Neural progenitor cell (in vitro differentiated cells): ENCODE data around the gene CPLX1. TPM values are rescaled to one million over a fixed set of nuclear protein-coding genes. Genes with fewer than 3 reads are reported as not detected.

Experiments
- DNase-seq: peaks from one replicate; pipeline ENCODE4 v3.0.0-alpha.2; 2016; ENCODE audit warnings: low spot score
- H2AFZ ChIP-seq: fragments of 200-600 bp; sonication (generic); replicated peaks from 2 replicates; pipeline ENCODE4 v1.6.1; 2016; ENCODE audit warnings: antibody characterized with exemption
- H3F3A ChIP-seq: fragments of 200-600 bp; sonication (generic); 2 replicates; pipeline ENCODE4 v1.6.1; 2016; ENCODE audit warnings: antibody characterized with exemption, low read depth
- H3K27ac ChIP-seq: fragments of 200-600 bp; sonication (generic); 2 replicates; pipeline ENCODE4 v1.5.1; 2016; ENCODE audit warnings: mild to moderate bottlenecking
- H3K27me3 ChIP-seq: fragments of 200-600 bp; sonication (generic); 2 replicates; pipeline ENCODE4 v1.6.1; 2016; ENCODE audit warnings: mild to moderate bottlenecking, moderate library complexity
- H3K36me3 ChIP-seq: fragments of 200-600 bp; sonication (generic); 2 replicates; pipeline ENCODE4 v1.5.1; 2016
- H3K4me1 ChIP-seq: fragments of 200-600 bp; sonication (generic); 2 replicates; pipeline ENCODE4 v1.6.1; 2016; ENCODE audit warnings: mixed run types
- H3K4me2 ChIP-seq: fragments of 200-600 bp; sonication (generic); 2 replicates; pipeline ENCODE4 v1.6.1; 2016
- H3K4me3 ChIP-seq: fragments of 200-600 bp; sonication (generic); 2 replicates; pipeline ENCODE4 v1.5.1; 2016
- H3K79me2 ChIP-seq: fragments of 200-600 bp; sonication (generic); 2 replicates; pipeline ENCODE4 v1.6.1; 2016; ENCODE audit warnings: low read depth
- H3K9ac ChIP-seq: fragments of 200-600 bp; sonication (generic); 2 replicates; pipeline ENCODE4 v1.6.1; 2016
- H3K9me3 ChIP-seq: fragments of 200-600 bp; sonication (generic); 2 replicates; pipeline ENCODE4 v1.5.1; 2016; ENCODE audit warnings: low read depth
- H4K20me1 ChIP-seq: fragments of 200-600 bp; sonication (generic); 2 replicates; pipeline ENCODE4 v1.6.1; 2016; ENCODE audit warnings: low read depth
- H3K27ac Mint-ChIP-seq: 3 replicates; pipeline ENCODE4 v1.8.0; 2021; ENCODE audit warnings: mixed read lengths
- H3K27me3 Mint-ChIP-seq: 2 replicates; pipeline ENCODE4 v1.8.0; 2022; ENCODE audit warnings: low read depth, mild to moderate bottlenecking, inconsistent platforms, moderate library complexity, mixed read lengths; ENCODE audit not compliant: insufficient read depth
- H3K36me3 Mint-ChIP-seq: 3 replicates; pipeline ENCODE4 v1.8.0; 2021; ENCODE audit warnings: mixed read lengths
- H3K4me1 Mint-ChIP-seq: 3 replicates; pipeline ENCODE4 v1.8.0; 2021; ENCODE audit warnings: mixed read lengths
- H3K4me3 Mint-ChIP-seq: 3 replicates; pipeline ENCODE4 v1.8.0; 2021; ENCODE audit warnings: mild to moderate bottlenecking, moderate library complexity, mixed read lengths
- H3K9me3 Mint-ChIP-seq: 3 replicates; pipeline ENCODE4 v1.8.0; 2020; ENCODE audit warnings: mixed read lengths
- EZH2 ChIP-seq: fragments of 200-600 bp; sonication (generic); IDR thresholded peaks from 2 replicates; pipeline ENCODE4 v1.6.1; 2017; ENCODE audit warnings: antibody characterized with exemption, mild to moderate bottlenecking, moderate library complexity
- EZH2phosphoT487 ChIP-seq: fragments of 200-600 bp; sonication (generic); IDR thresholded peaks from 2 replicates; pipeline ENCODE4 v1.6.1; 2017; ENCODE audit warnings: antibody characterized with exemption
- total RNA-seq: library from RNA; depleted of rRNA; stranded (reverse); fragments of >200 nt; gene quantifications from 2 replicates; pipeline ENCODE4 v1.2.3, GENCODE V29; 2015; ENCODE audit warnings: low replicate concordance
- TF ChIP-seq, protein P1 (sequence below): fragments of 200-600 bp; sonication (generic); IDR thresholded peaks from 2 replicates; pipeline ENCODE4 v1.5.1; 2017; ENCODE audit warnings: antibody characterized with exemption, mild to moderate bottlenecking

The CPLX1 gene
- total RNA-seq, 1 donor from 2014 or later: not detected

DNA sequence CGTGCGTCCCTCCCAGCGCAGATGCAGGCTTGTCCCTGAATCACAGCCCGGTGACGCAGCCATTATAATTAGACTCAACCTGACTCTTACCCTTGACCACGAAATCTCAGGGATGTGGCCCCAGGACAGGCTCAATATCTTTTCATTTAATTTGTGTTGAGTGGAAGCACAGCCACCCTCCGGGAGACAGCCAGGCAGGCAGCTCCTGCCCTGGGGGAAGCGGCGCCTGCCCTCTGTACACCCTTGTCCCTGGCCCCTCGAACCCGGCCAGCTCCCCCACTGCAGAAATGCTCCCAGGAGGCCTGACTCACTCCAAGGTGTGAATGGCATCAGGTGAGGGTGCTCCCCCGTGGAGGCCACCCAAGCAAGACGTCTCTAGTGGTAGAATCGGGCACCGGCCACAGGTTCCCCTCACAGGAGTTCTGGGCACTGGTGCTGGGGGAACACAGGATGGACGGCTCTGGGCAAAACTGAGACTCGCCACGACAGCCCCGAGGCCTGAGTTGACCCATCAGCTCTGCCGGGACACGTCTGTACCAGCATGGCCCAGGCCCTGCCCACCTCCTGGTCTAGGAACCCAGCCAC, 2.7 kb downstream of the CPLX1 start:
- H3K27ac ChIP-seq: no peak overlapping the region
- peaks cover 3% of the 10 kb centered on the region for H3F3A ChIP-seq
- no peak for DNase-seq
- Mint-ChIP-seq H3K4me3 (no peak overlapping the region), H3K4me1 (no peaks in the 10 kb centered on the region), H3K36me3 (no peaks in the 10 kb centered on the region), H3K27ac (no peak overlapping the region), H3K27me3 (peaks cover 51% of the 10 kb centered on the region), H3K9me3 (no peaks in the 10 kb centered on the region)
- H3K4me2 ChIP-seq: no peak overlapping the region
- H3K9me3 ChIP-seq: no peaks in the 10 kb centered on the region
- H3K9ac ChIP-seq: no peak overlapping the region
- no peaks in the 10 kb centered on the region for H3K36me3 ChIP-seq
- no peak overlapping the region for H3K4me3 ChIP-seq
- H3K79me2 ChIP-seq: no peaks in the 10 kb centered on the region
- H3K4me1 ChIP-seq: peaks cover 7% of the 10 kb centered on the region
- no peak for TF ChIP-seq EZH2phosphoT487
- no peak for TF ChIP-seq EZH2
- TF ChIP-seq, protein P1, sequence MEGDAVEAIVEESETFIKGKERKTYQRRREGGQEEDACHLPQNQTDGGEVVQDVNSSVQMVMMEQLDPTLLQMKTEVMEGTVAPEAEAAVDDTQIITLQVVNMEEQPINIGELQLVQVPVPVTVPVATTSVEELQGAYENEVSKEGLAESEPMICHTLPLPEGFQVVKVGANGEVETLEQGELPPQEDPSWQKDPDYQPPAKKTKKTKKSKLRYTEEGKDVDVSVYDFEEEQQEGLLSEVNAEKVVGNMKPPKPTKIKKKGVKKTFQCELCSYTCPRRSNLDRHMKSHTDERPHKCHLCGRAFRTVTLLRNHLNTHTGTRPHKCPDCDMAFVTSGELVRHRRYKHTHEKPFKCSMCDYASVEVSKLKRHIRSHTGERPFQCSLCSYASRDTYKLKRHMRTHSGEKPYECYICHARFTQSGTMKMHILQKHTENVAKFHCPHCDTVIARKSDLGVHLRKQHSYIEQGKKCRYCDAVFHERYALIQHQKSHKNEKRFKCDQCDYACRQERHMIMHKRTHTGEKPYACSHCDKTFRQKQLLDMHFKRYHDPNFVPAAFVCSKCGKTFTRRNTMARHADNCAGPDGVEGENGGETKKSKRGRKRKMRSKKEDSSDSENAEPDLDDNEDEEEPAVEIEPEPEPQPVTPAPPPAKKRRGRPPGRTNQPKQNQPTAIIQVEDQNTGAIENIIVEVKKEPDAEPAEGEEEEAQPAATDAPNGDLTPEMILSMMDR: no peak
- peaks cover 98% of the 10 kb centered on the region for H3K27me3 ChIP-seq
- no peak overlapping the region for H2AFZ ChIP-seq
- peaks cover 52% of the 10 kb centered on the region for H4K20me1 ChIP-seq

DNA sequence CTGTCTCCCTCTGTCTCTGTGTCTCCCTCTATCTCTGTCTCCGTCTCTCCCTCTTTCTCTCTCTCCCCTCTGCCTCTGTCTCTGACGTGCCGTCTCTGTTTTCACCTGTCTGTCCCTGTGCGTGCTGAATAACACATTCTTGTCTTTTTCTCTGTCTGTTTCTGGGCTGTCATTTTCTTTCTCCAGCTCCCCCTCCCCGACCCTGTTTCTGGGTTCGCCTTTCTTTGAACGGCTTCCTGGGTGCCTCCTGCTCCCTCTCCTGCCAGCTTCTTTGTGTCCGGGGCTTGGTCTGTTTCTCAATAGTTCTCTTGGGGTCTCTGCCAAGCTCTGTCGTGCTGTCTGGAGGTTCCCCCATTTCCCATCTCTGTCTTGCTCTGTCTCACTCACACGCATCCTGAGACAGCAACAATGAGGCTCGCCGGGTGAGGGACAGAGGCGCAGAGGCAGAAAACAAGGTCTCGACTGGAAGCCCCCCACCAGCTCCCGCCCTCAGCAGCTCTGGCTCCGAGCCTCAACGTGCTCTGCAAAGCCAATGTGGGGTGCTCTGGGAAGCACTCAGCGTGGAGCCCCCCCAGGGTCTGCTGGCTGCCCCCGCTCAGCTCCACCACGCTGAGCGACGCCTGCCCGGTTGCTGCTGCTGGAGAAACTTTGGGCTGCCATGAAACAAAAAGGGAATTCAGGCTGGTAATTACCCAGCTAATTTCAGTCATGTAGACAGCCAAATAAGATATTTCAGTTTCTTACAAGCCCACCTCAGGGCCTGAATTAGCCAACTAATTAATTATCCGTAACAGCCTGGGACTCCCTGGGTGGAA, 3.4 kb downstream of the CPLX1 start:
- peaks cover 46% of the 10 kb centered on the region for H4K20me1 ChIP-seq
- H3K27ac Mint-ChIP-seq: no peak overlapping the region
- no peaks in the 10 kb centered on the region for H3K36me3 Mint-ChIP-seq
- H3K4me1 Mint-ChIP-seq: no peaks in the 10 kb centered on the region
- H3K9me3 ChIP-seq: no peaks in the 10 kb centered on the region
- H3K9me3 Mint-ChIP-seq: no peaks in the 10 kb centered on the region
- no peak overlapping the region for H3K4me3 Mint-ChIP-seq
- H2AFZ ChIP-seq: no peak overlapping the region
- H3K79me2 ChIP-seq: no peaks in the 10 kb centered on the region
- H3K4me3 ChIP-seq: no peak overlapping the region
- no peak overlapping the region for H3K4me2 ChIP-seq
- no peaks in the 10 kb centered on the region for H3K36me3 ChIP-seq
- DNase-seq: no peak
- TF ChIP-seq EZH2 (no peak), EZH2phosphoT487 (peak; percentile 58)
- peaks cover 7% of the 10 kb centered on the region for H3K4me1 ChIP-seq
- H3F3A ChIP-seq: peaks cover 3% of the 10 kb centered on the region
- H3K27ac ChIP-seq: no peak overlapping the region
- peaks cover 98% of the 10 kb centered on the region for H3K27me3 ChIP-seq
- no peak overlapping the region for H3K9ac ChIP-seq
- H3K27me3 Mint-ChIP-seq: peaks cover 46% of the 10 kb centered on the region

DNA sequence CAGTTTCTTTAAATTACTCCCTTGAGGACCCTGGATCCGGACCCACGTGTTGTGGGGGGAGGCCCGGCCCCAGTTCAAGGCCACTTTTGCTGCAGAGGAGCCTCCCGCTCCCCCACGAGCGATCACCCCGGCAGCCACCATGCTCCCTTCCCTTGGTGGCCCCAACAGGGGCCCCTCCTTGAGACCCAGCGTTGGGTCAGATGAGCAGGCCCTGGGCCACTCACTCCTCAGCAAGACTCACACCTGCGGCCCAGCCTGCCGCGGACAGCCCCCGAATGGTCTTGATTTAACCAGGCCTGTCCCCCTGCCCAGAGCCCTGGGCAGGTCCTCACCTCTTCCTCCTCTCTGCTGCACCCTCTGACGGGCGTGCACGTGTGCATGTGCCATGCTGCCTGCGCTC, 4.3 kb downstream of the CPLX1 start:
- peaks cover 2% of the 10 kb centered on the region for H3K4me1 ChIP-seq
- no peaks in the 10 kb centered on the region for H3K4me1 Mint-ChIP-seq
- H3K36me3 ChIP-seq: no peaks in the 10 kb centered on the region
- no peak for DNase-seq
- no peaks in the 10 kb centered on the region for H3K9me3 Mint-ChIP-seq
- H3K27me3 Mint-ChIP-seq: peaks cover 42% of the 10 kb centered on the region
- H3K27ac Mint-ChIP-seq: no peak overlapping the region
- peaks cover 37% of the 10 kb centered on the region for H4K20me1 ChIP-seq
- no peak overlapping the region for H3K9ac ChIP-seq
- no peak overlapping the region for H3K4me2 ChIP-seq
- peaks cover 98% of the 10 kb centered on the region for H3K27me3 ChIP-seq
- no peak overlapping the region for H3K4me3 ChIP-seq
- no peak for TF ChIP-seq EZH2
- TF ChIP-seq, protein P1: no peak
- no peak for TF ChIP-seq EZH2phosphoT487
- peaks cover 2% of the 10 kb centered on the region for H3F3A ChIP-seq
- no peak overlapping the region for H3K27ac ChIP-seq
- H3K36me3 Mint-ChIP-seq: no peaks in the 10 kb centered on the region
- H3K9me3 ChIP-seq: no peaks in the 10 kb centered on the region
- H2AFZ ChIP-seq: no peak overlapping the region
- no peak overlapping the region for H3K4me3 Mint-ChIP-seq
- no peaks in the 10 kb centered on the region for H3K79me2 ChIP-seq

DNA sequence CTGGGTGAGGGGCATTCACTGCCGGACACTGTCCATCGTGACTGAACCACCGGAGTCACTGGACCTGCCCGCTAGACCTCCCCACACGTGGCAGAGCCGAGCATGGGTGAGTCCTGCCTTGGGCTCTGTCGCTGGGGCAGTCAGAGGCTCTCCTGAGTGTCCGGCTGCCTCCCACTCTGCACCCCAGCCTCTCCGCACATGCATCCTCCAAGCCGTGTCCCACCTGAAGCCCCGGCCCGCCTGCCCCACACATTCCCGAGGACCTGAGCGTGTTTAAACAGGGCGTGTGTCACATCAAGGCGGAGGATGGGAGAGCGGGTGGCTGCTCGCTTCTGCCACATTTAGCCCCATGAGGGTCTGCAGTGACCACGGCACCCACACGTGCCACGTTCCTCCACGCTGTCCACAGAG, 4.7 kb downstream of the CPLX1 start:
- Mint-ChIP-seq H3K36me3 (no peaks in the 10 kb centered on the region), H3K9me3 (no peaks in the 10 kb centered on the region), H3K4me3 (no peak overlapping the region), H3K27me3 (peaks cover 42% of the 10 kb centered on the region), H3K27ac (no peak overlapping the region), H3K4me1 (no peaks in the 10 kb centered on the region)
- Histone ChIP-seq H3K4me1 (no peaks in the 10 kb centered on the region), H3K79me2 (no peaks in the 10 kb centered on the region), H3F3A (peaks cover 3% of the 10 kb centered on the region), H3K36me3 (no peaks in the 10 kb centered on the region), H2AFZ (no peak overlapping the region), H3K9ac (no peak overlapping the region), H3K27me3 (peaks cover 99% of the 10 kb centered on the region), H3K27ac (no peak overlapping the region), H4K20me1 (peaks cover 34% of the 10 kb centered on the region), H3K9me3 (no peaks in the 10 kb centered on the region), H3K4me3 (no peak overlapping the region), H3K4me2 (no peak overlapping the region)
- no peak for TF ChIP-seq EZH2phosphoT487
- no peak for TF ChIP-seq EZH2
- TF ChIP-seq, protein P1: no peak
- DNase-seq: no peak
